Suppressor macrophage treated with lipopolysaccharide for 4 hours (primary cell): ENCODE results near the gene SUSD6.
A peak's percentile ranks its signal among the peaks of the same experiment; 100 is the strongest.

Experiments
- DNase-seq: peaks from one replicate; pipeline ENCODE4 v3.0.0-alpha.2; 2020

Gene SUSD6

DNA sequence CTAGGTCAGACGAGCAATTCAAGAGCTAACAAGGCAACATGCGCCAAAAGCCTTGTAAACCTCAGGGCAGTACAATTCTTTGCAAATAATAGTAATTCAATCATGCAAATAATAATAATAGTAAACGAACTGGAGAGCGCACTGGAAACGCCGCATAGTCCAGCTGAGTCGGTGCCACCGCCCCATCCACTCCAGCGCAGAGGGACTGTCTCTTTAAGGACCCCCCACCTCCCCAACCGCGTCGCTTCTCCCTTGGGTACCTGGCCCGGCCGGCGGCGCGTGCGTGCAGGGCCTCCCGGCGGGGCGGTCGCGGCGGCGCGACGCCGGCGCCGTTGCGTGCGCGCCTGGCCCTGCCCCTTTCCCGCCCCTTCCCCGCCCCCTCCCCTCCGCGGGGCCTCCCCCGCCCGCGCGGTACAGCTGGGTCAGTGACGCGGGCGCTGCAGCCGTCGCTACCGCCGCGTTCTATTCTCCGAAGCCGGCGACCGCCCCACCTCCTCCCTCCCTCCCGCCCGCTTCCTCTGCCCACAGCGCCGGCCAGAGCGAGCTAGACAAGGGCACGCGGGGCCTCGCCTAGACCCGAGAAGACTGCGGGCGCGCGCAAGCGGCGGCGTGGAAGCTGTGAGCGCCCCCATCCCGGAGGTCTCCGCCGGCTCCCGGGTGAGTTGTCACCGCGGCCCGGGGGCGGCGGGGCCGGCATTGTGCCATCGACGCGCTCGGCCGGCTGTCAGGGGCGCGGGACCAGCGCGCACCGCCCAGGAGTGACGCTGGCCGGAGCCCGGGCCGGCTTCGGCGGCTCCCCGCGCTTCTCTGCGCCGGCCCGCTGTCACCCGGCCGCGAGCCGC, at the start of gene SUSD6:
Gene SUSD6, plus strand, starts transcription at position 425 of the 842 bp plus-strand sequence. CDS start 46,997 bp downstream, outside the sequence.
- peak; percentile 96 for DNase-seq

- no peak for DNase-seq
These were observed 49.5 kb upstream of the SUSD6 start for GRCh38 chr14:69561893-69562292.

DNA sequence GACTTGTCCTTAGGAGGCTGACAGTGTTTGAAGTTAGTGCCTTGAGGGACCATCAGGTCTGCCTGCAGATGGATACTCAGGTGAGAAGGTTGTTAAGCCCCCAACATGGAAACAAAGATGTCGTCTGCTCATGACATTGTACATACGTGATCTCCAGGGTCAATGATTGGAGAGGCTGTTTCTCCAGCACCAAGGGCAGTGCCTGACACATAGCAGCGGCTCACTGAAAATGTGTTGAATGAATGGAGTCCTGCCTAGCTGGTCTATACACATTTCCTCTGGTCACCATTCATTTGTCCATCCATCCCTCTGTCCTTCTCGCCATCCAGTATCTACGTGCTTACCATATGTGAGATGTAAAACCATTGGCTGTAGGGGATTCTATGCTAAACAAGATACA, 43.8 kb upstream of the SUSD6 start:
- no peak for DNase-seq

DNA sequence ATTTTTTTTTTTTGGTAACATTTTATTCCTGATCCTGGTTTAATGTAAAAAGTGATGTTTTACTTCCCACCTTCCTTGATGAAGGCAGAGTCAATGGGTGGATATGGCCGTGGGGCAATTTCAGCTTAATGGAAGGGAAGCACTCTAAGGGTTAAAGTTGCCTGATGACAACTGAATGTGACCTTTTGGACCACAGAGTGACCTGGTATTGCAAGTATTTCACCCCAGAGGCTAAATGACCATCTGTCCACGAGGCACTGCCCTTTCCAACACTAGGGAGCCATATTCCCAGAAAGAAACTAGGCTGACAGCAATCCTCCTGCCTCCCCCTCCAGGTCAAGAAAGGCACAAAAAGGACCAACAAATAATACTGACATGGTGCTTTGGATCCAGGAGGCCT, 41.5 kb upstream of the SUSD6 start:
- no peak for DNase-seq

DNA sequence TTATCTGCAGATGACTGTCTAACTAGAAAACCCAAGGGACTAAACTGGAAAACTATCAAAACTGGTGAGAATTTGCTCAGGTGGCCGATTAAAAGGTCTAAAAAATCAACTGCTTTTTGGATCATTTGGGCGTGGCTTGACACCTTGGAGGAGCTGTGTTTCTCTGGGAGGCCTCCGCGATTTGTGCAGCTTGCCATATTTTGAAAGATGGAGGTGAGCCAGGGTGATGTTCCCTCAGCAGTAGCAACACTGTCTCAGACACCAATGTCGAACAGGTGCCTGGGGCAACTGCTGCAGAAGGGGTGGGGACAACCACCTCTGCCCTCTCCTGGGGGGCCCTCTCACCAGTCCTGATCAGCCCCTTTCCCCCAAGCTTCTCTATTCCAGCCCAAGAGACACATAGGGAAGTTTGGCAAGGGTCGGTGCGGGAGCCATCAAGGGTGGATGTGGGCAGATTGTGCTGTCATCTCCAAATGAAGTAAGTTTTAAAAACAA, 40.5 kb upstream of the SUSD6 start:
- DNase-seq = no peak

DNA sequence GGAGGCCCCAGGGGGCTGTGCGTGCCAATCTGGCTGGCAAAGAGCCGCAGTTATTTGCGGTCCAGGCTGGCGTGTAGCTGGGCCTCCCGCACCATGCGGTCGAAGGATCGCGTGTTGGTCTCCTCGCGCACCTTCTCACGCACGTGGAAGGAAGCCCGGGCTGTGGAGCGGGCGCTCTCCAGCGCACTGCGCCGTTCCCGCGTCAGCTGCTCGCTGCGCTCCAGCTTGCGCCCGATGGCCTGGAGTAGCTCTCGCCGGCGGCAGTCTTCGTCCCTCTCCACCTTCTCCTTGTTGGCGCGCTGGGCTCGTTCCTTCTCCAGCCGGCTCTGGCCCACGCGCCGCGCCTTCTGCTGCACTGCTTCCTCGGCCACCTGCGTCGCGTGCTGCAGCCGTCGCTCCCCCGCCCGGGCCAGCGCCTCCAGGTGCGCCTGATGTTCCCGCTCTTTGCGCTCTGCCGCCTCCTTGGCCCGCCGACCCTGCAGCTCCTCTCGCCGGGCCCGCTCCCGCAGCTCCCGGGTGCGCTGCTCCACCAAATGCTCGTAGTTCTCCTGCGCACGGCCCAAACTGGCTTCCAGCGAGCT, 39.9 kb upstream of the SUSD6 start:
- DNase-seq = no peak

DNA sequence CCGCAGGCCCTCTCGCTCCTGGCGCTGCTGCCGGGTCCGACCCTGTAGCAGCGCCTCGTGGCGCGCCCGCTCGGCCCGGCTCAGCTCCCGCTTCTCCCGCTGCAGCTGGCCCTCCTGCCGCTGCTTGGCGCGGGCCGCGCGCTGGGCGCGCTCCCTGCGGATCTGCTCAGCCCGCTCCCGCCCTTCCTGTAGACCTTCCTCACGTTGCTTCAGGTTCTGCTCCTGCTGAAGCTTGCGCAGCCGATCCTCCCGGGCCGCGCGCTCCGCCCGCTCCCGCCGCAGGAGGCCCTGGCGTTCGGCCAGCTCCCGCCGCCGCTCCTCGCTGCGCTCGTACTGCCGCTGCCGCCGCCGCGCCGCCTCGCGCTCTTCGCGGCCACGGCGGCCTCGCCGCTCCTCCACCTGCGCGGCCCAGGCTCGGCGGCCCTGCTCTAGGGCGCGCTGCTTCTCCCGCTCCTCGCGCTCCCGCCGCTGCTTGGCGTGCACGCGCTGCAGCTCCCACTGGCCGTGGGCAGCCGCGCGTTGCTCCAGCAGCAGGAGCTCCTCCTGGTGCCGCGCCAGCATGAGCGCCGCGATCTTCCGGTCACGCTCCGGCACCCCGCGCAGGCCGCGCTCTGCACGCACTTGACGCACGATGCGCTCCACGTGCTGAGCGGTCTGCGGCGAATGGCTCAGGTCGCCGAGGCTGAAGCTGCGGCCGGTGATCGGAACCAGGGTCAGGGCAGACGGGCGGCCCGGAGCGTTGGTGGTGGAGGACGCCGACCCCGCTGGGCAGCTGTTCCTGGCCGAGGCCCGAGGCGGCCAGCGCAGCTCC, 39.2 kb upstream of the SUSD6 start:
- peak; percentile 13 for DNase-seq

- no peak for DNase-seq
These were observed 38.6 kb upstream of the SUSD6 start for GRCh38 chr14:69572841-69573135.

GRCh38 chr14:69573205-69573830, 38.1 kb upstream of the SUSD6 start:
- no peak for DNase-seq

DNA sequence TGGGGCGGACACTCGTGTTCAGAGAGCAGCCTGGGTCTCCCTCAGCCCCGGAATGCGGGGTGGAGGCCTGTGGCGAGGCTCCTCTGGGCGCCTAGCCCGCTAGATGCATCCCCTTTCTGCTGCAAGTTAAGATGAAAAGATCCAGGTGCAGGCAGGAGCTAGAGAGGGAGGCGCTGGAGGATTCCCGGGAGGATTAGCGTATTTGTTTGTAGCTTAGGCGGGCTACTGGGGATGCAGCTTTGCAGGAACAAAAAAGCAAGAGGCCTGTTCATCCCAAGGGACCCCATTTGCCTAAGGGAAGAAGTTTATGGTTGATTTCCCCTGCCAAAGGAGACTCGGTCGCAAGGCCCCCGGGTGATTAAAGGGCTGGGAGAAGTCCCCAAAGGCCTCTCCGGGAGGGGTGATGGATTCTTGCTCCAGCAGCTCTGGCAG, 37.5 kb upstream of the SUSD6 start:
- no peak for DNase-seq

- peak; percentile 65 for DNase-seq
These were observed 37.0 kb upstream of the SUSD6 start, which contains the start of gene CCDC177 for GRCh38 chr14:69574263-69574953. TSS of gene CCDC177 (minus strand) at chr14:69574871. CDS start at chr14:69573622, 1,249 bp downstream.

DNA sequence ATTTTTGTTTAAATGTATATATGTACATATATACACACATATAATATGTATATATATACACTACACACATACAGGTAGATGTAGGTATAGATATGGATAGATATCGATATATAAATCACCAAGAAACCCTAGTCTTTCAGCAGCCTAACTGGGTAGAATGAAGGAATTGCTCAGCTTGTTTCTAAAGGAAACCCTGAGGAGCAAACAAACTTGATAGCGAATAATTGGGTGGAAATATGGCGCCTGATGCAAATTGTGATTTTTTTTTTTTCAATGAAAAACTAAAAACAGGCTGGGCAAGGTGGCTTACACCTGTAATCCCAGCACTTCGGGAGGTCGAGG, 36.5 kb upstream of the SUSD6 start:
- DNase-seq = no peak

- DNase-seq = no peak
These were observed 31.9 kb upstream of the SUSD6 start for GRCh38 chr14:69579476-69579875.

GRCh38 chr14:69580009-69580577, 31.3 kb upstream of the SUSD6 start:
- DNase-seq = peak; percentile 60

DNA sequence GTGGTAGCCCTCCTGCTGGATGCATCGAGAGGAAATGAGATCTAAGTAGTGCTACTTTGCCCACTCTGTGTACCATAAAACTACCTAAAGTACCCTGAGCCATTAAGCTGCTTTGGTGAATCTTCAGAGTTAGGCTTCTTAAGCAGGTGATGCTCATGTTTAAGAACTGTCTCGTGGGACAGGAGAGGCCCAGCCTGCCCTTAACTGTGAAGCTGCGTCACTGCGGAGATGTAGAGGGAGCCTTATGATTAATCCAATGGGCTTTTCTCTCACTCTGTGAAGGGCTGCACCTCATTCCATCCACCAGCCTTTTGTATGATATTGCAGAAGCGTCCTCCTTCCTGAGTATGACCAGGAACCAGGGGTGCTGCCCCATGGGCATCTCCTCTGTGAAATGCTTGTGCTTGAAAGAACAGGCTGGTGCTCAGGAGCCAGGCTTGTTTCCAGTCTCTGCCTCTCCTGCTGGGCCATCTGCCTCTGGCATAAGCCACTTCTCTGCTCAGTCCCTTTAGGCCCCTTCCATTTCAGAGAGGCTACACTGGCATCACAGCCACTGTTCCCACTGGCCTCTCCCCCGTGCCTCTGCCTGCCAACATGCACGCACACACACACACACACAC, 30.0 kb upstream of the SUSD6 start:
- no peak for DNase-seq

DNA sequence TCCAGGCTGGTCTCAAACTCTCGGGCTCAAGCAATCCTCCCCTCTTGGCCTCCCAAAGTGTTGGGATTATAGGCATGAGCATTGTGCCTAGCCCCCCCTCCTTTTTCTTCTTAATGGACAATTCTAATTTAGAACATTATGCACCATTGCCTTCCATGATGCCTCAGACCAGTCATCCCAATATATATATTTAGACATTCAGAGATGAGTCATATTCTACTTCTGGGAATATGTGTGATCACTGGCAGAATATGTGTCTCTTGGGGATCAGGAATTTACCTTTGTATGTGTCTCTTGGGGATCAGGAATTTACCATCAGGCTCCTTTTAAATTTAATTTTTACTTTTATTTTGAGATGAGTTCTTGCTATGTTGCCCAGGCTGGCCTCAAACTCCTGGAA, 29.2 kb upstream of the SUSD6 start:
- peak; percentile 20 for DNase-seq

DNA sequence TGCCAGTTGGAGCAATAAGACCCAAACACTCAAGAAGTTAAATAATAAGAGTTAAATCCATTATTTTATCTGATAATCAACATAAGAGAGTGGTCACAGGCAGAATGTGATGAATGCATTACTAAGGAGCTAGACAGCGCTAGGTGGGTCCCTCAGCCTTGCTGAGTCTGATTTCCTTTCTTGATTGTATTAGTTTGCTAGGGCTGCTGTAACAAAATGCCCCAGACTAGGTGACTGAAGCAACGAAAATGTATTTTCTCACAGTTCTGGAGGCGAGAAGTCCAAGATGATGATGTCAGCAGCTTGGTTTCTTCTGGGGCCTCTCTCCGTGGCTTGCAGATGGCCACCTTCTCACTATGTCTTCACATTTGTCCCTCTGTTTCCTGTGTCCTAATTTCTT, 28.6 kb upstream of the SUSD6 start:
- DNase-seq = no peak

DNA sequence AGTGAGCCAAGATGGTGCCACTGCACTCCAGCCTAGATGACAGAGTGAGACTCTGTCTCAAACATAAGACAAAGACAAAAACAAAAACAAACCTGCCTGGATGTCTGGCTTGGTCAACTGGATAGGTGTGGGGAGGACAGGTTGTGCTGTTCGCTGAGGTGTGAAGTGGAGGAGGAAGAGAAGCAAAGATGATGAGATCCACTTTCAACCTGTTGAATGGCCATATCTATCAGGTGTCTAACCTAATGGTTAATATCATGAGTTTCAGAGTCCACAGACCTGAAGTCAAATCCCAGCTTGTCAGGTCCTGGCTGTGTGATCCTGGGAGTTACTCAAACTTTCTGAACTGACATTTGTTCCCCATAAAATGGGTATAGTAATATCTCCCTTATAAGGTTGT, 27.0 kb upstream of the SUSD6 start:
- DNase-seq = no peak

- peak; percentile 9 for DNase-seq
These were observed 25.0 kb upstream of the SUSD6 start for GRCh38 chr14:69586404-69586803.

GRCh38 chr14:69587389-69587788, 24.0 kb upstream of the SUSD6 start:
- peak; percentile 12 for DNase-seq

DNA sequence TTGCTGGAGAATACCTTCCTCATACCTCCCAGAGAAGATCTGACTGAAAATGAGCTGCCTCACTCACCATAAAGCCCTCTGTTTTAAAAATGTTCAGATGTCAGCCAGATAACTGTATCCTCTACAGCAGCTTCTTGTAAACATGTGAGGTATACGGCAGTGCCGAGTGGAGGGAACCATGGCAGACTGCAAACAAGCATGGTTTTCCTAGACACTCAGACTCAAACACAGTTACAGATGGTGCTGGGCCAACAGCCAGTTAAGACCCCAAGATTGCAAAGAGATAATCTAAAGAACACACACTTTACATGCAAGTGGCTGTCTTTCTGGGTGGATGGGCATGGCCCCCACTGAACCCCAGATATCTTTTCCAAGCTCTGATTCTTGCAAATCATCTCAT, 20.1 kb upstream of the SUSD6 start:
- DNase-seq = no peak
